ENCODE measurements around the gene CARMIL1.

The CARMIL1 gene

GRCh38 chr6:25302677-25303128 is 23.5 kb downstream of the CARMIL1 start:
- no peak overlapping the region for H3K4me3 ChIP-seq (ENCODE audit: low read length)
- DNase-seq (ENCODE audit: low read depth, low spot score) = no peak

GRCh38 chr6:25303254-25303653 is 24.1 kb downstream of the CARMIL1 start:
- no peak overlapping the region for H3K4me3 ChIP-seq (ENCODE audit: low read length)
- no peak for DNase-seq (ENCODE audit: low read depth, low spot score)

- no peak for DNase-seq (ENCODE audit: low read depth, low spot score)
These were observed 27.2 kb downstream of the CARMIL1 start for GRCh38 chr6:25306379-25306778.

GRCh38 chr6:25307805-25308494 is 28.8 kb downstream of the CARMIL1 start:
- no peak for DNase-seq (ENCODE audit: low read depth, low spot score)
- no peak overlapping the region for H3K4me3 ChIP-seq (ENCODE audit: low read length)

More at GRCh38 chr6:25306379-25306778, 27.2 kb downstream of the CARMIL1 start:
- H3K4me3 ChIP-seq (ENCODE audit: low read length) = no peak overlapping the region

GRCh38 chr6:25309886-25310285 is 30.7 kb downstream of the CARMIL1 start:
- no peak for DNase-seq (ENCODE audit: low read depth, low spot score)

GRCh38 chr6:25311331-25311840 is 32.2 kb downstream of the CARMIL1 start:
- H3K4me3 ChIP-seq (ENCODE audit: low read length) = no peak overlapping the region
- DNase-seq (ENCODE audit: low read depth, low spot score) = no peak

More at GRCh38 chr6:25309886-25310285, 30.7 kb downstream of the CARMIL1 start:
- H3K4me3 ChIP-seq (ENCODE audit: low read length) = no peak overlapping the region

GRCh38 chr6:25312034-25312620 is 33.0 kb downstream of the CARMIL1 start:
- no peak overlapping the region for H3K4me3 ChIP-seq (ENCODE audit: low read length)

GRCh38 chr6:25312703-25313102 is 33.5 kb downstream of the CARMIL1 start:
- DNase-seq (ENCODE audit: low read depth, low spot score) = no peak
- H3K4me3 ChIP-seq (ENCODE audit: low read length) = no peak overlapping the region

More at GRCh38 chr6:25312034-25312620, 33.0 kb downstream of the CARMIL1 start:
- no peak for DNase-seq (ENCODE audit: low read depth, low spot score)

- H3K4me3 ChIP-seq (ENCODE audit: low read length) = no peak overlapping the region
- DNase-seq (ENCODE audit: low read depth, low spot score) = no peak
These were observed 35.5 kb downstream of the CARMIL1 start for GRCh38 chr6:25314509-25315175.

- no peak overlapping the region for H3K4me3 ChIP-seq (ENCODE audit: low read length)
- no peak for DNase-seq (ENCODE audit: low read depth, low spot score)
These were observed 36.3 kb downstream of the CARMIL1 start for GRCh38 chr6:25315194-25316177.

GRCh38 chr6:25316626-25317025 is 37.5 kb downstream of the CARMIL1 start:
- H3K4me3 ChIP-seq (ENCODE audit: low read length) = no peak overlapping the region
- DNase-seq (ENCODE audit: low read depth, low spot score) = no peak

GRCh38 chr6:25318589-25318988 is 39.4 kb downstream of the CARMIL1 start:
- no peak for DNase-seq (ENCODE audit: low read depth, low spot score)
- no peak overlapping the region for H3K4me3 ChIP-seq (ENCODE audit: low read length)

- no peak overlapping the region for H3K4me3 ChIP-seq (ENCODE audit: low read length)
- no peak for DNase-seq (ENCODE audit: low read depth, low spot score)
These were observed 41.3 kb downstream of the CARMIL1 start for GRCh38 chr6:25320459-25320858.

- no peak for DNase-seq (ENCODE audit: low read depth, low spot score)
- no peak overlapping the region for H3K4me3 ChIP-seq (ENCODE audit: low read length)
These were observed 43.5 kb downstream of the CARMIL1 start for GRCh38 chr6:25322692-25323091.

GRCh38 chr6:25324066-25324762 is 45.0 kb downstream of the CARMIL1 start:
- H3K4me3 ChIP-seq (ENCODE audit: low read length) = no peak overlapping the region
- DNase-seq (ENCODE audit: low read depth, low spot score) = no peak

GRCh38 chr6:25326126-25326525 is 47.0 kb downstream of the CARMIL1 start:
- DNase-seq (ENCODE audit: low read depth, low spot score) = no peak
- no peak overlapping the region for H3K4me3 ChIP-seq (ENCODE audit: low read length)

- DNase-seq (ENCODE audit: low read depth, low spot score) = no peak
- H3K4me3 ChIP-seq (ENCODE audit: low read length) = no peak overlapping the region
These were observed 47.8 kb downstream of the CARMIL1 start for GRCh38 chr6:25326960-25327359.

GRCh38 chr6:25327432-25327831 is 48.3 kb downstream of the CARMIL1 start:
- no peak overlapping the region for H3K4me3 ChIP-seq (ENCODE audit: low read length)
- DNase-seq (ENCODE audit: low read depth, low spot score) = no peak
